ENCODE data around the gene LITAF.

The LITAF gene

GRCh38 chr16:11627822-11628457 is 41.2 kb upstream of the LITAF start:
- Mint-ChIP-seq H3K9me3 (no peaks in the 10 kb centered on the region), H3K27ac (ENCODE audit: low read depth) (no peak overlapping the region), H3K36me3 (ENCODE audit: insufficient read depth) (no peaks in the 10 kb centered on the region), H3K4me3 (no peak overlapping the region), H3K4me1 (peaks cover 19% of the 10 kb centered on the region), H3K27me3 (no peaks in the 10 kb centered on the region)
- no peak for DNase-seq (ENCODE audit: low spot score in 2 of 2)
- no peak for ATAC-seq (replicated peaks; ENCODE audit: extremely low read depth, poor library complexity, severe bottlenecking)

GRCh38 chr16:11627292-11627663 is 40.6 kb upstream of the LITAF start:
- no peak overlapping the region for H3K27ac Mint-ChIP-seq (ENCODE audit: low read depth)
- H3K4me3 Mint-ChIP-seq, result no peak overlapping the region
- H3K9me3 Mint-ChIP-seq, result no peaks in the 10 kb centered on the region
- no peak for ATAC-seq (replicated peaks; ENCODE audit: extremely low read depth, poor library complexity, severe bottlenecking)
- no peaks in the 10 kb centered on the region for H3K36me3 Mint-ChIP-seq (ENCODE audit: insufficient read depth)
- DNase-seq (ENCODE audit: low spot score in 2 of 2), result no peak
- H3K4me1 Mint-ChIP-seq, result peaks cover 24% of the 10 kb centered on the region
- H3K27me3 Mint-ChIP-seq, result no peaks in the 10 kb centered on the region

- H3K36me3 Mint-ChIP-seq (ENCODE audit: insufficient read depth), result peaks cover 1% of the 10 kb centered on the region
- DNase-seq (ENCODE audit: low spot score in 2 of 2) (no peak), ATAC-seq (replicated peaks; ENCODE audit: extremely low read depth, poor library complexity, severe bottlenecking) (no peak)
- peaks cover 30% of the 10 kb centered on the region for H3K4me1 Mint-ChIP-seq
- no peaks in the 10 kb centered on the region for H3K9me3 Mint-ChIP-seq
- H3K27me3 Mint-ChIP-seq, result no peaks in the 10 kb centered on the region
- peak overlapping the region; percentile 41 for H3K27ac Mint-ChIP-seq (ENCODE audit: low read depth)
- H3K4me3 Mint-ChIP-seq, result no peak overlapping the region
Observed at GRCh38 chr16:11626657-11627291, 40.1 kb upstream of the LITAF start.

GRCh38 chr16:11625769-11626168 is 39.0 kb upstream of the LITAF start:
- no peak overlapping the region for H3K4me3 Mint-ChIP-seq
- DNase-seq (ENCODE audit: low spot score in 2 of 2) (no peak), ATAC-seq (replicated peaks; ENCODE audit: extremely low read depth, poor library complexity, severe bottlenecking) (no peak)
- no peaks in the 10 kb centered on the region for H3K9me3 Mint-ChIP-seq
- no peaks in the 10 kb centered on the region for H3K27me3 Mint-ChIP-seq
- H3K36me3 Mint-ChIP-seq (ENCODE audit: insufficient read depth), result peaks cover 4% of the 10 kb centered on the region
- H3K27ac Mint-ChIP-seq (ENCODE audit: low read depth), result no peak overlapping the region
- peaks cover 40% of the 10 kb centered on the region for H3K4me1 Mint-ChIP-seq

GRCh38 chr16:11624636-11625607 is 38.2 kb upstream of the LITAF start:
- Mint-ChIP-seq H3K27ac (ENCODE audit: low read depth) (no peak overlapping the region), H3K36me3 (ENCODE audit: insufficient read depth) (peaks cover 4% of the 10 kb centered on the region), H3K27me3 (no peaks in the 10 kb centered on the region), H3K4me1 (peaks cover 48% of the 10 kb centered on the region), H3K9me3 (no peaks in the 10 kb centered on the region), H3K4me3 (peak overlapping the region; percentile 56)
- DNase-seq (ENCODE audit: low spot score in 2 of 2) (no peak), ATAC-seq (replicated peaks; ENCODE audit: extremely low read depth, poor library complexity, severe bottlenecking) (no peak)

- Mint-ChIP-seq H3K27me3 (no peaks in the 10 kb centered on the region), H3K27ac (ENCODE audit: low read depth) (peak overlapping the region; percentile 57)
- ATAC-seq (replicated peaks; ENCODE audit: extremely low read depth, poor library complexity, severe bottlenecking), result no peak
Observed at GRCh38 chr16:11624205-11624604, 37.5 kb upstream of the LITAF start.

GRCh38 chr16:11621920-11622651 is 35.4 kb upstream of the LITAF start:
- DNase-seq (ENCODE audit: low spot score in 2 of 2) (peak; percentile 50 to 71), ATAC-seq (replicated peaks; ENCODE audit: extremely low read depth, poor library complexity, severe bottlenecking) (peak; percentile 94)
- H3K9me3 Mint-ChIP-seq, result no peaks in the 10 kb centered on the region
- peaks cover 6% of the 10 kb centered on the region for H3K36me3 Mint-ChIP-seq (ENCODE audit: insufficient read depth)
- H3K27me3 Mint-ChIP-seq, result no peaks in the 10 kb centered on the region
- peak overlapping the region; percentile 82 for H3K4me3 Mint-ChIP-seq
- H3K27ac Mint-ChIP-seq (ENCODE audit: low read depth), result peak overlapping the region; percentile 98
- peaks cover 58% of the 10 kb centered on the region for H3K4me1 Mint-ChIP-seq

More at GRCh38 chr16:11624205-11624604, 37.5 kb upstream of the LITAF start:
- DNase-seq (ENCODE audit: low spot score in 2 of 2), result no peak
- peak overlapping the region; percentile 56 for H3K4me3 Mint-ChIP-seq
- H3K36me3 Mint-ChIP-seq (ENCODE audit: insufficient read depth), result peaks cover 6% of the 10 kb centered on the region
- H3K4me1 Mint-ChIP-seq, result peaks cover 50% of the 10 kb centered on the region
- no peaks in the 10 kb centered on the region for H3K9me3 Mint-ChIP-seq

GRCh38 chr16:11621539-11621919 is 34.8 kb upstream of the LITAF start:
- Mint-ChIP-seq H3K4me3 (peak overlapping the region; percentile 82), H3K27me3 (no peaks in the 10 kb centered on the region), H3K27ac (ENCODE audit: low read depth) (peak overlapping the region; percentile 98), H3K36me3 (ENCODE audit: insufficient read depth) (peaks cover 6% of the 10 kb centered on the region), H3K4me1 (peaks cover 58% of the 10 kb centered on the region), H3K9me3 (no peaks in the 10 kb centered on the region)
- no peak for DNase-seq (ENCODE audit: low spot score in 2 of 2)
- ATAC-seq (replicated peaks; ENCODE audit: extremely low read depth, poor library complexity, severe bottlenecking), result no peak

GRCh38 chr16:11620243-11621003 is 33.7 kb upstream of the LITAF start:
- H3K4me3 Mint-ChIP-seq, result peak overlapping the region; percentile 53
- H3K4me1 Mint-ChIP-seq, result peaks cover 58% of the 10 kb centered on the region
- DNase-seq (ENCODE audit: low spot score in 2 of 2) (no peak), ATAC-seq (replicated peaks; ENCODE audit: extremely low read depth, poor library complexity, severe bottlenecking) (no peak)
- no peaks in the 10 kb centered on the region for H3K9me3 Mint-ChIP-seq
- peak overlapping the region; percentile 98 for H3K27ac Mint-ChIP-seq (ENCODE audit: low read depth)
- peaks cover 6% of the 10 kb centered on the region for H3K36me3 Mint-ChIP-seq (ENCODE audit: insufficient read depth)
- no peaks in the 10 kb centered on the region for H3K27me3 Mint-ChIP-seq

- H3K27me3 Mint-ChIP-seq, result no peaks in the 10 kb centered on the region
- ATAC-seq (replicated peaks; ENCODE audit: extremely low read depth, poor library complexity, severe bottlenecking), result peak; percentile 57
- H3K36me3 Mint-ChIP-seq (ENCODE audit: insufficient read depth), result peaks cover 6% of the 10 kb centered on the region
Observed at GRCh38 chr16:11619327-11619851, 32.7 kb upstream of the LITAF start.

GRCh38 chr16:11618107-11618717 is 31.5 kb upstream of the LITAF start:
- peak overlapping the region; percentile 53 for H3K4me3 Mint-ChIP-seq
- H3K27me3 Mint-ChIP-seq, result no peaks in the 10 kb centered on the region
- H3K9me3 Mint-ChIP-seq, result no peaks in the 10 kb centered on the region
- peaks cover 6% of the 10 kb centered on the region for H3K36me3 Mint-ChIP-seq (ENCODE audit: insufficient read depth)
- DNase-seq (ENCODE audit: low spot score in 2 of 2) (no peak), ATAC-seq (replicated peaks; ENCODE audit: extremely low read depth, poor library complexity, severe bottlenecking) (no peak)
- peak overlapping the region; percentile 98 for H3K27ac Mint-ChIP-seq (ENCODE audit: low read depth)
- H3K4me1 Mint-ChIP-seq, result peaks cover 59% of the 10 kb centered on the region

More at GRCh38 chr16:11619327-11619851, 32.7 kb upstream of the LITAF start:
- DNase-seq (ENCODE audit: low spot score in 2 of 2), result peak in 1 of 2 donors; percentile 25
- H3K27ac Mint-ChIP-seq (ENCODE audit: low read depth), result peak overlapping the region; percentile 98
- peaks cover 57% of the 10 kb centered on the region for H3K4me1 Mint-ChIP-seq
- H3K9me3 Mint-ChIP-seq, result no peaks in the 10 kb centered on the region
- H3K4me3 Mint-ChIP-seq, result peak overlapping the region; percentile 53
